WTC11 (cell line): ENCODE data around the gene PIM1. TPM values are rescaled to one million over a fixed set of nuclear protein-coding genes. Genes with fewer than 3 reads are reported as not detected.

Experiments
- ATAC-seq: fragments of 200-7000 bp; cut with Tn5 transposase; 2 replicates; pipeline ENCODE4 v1.10.0; 2021; ENCODE audit warnings: mild to moderate bottlenecking, moderate library complexity
- CTCF ChIA-PET: fragments of 300-600 bp; sonication (Branson Sonifier 250); formaldehyde crosslinking; loops from one replicate; lab custom pipeline; 2021; ENCODE audit warnings: antibody characterized with exemption; lab: Charles Lee
- POLR2A ChIA-PET: fragments of 350-600 bp; sonication (Branson Sonifier 250); formaldehyde crosslinking; loops from one replicate; lab custom pipeline; 2021; ENCODE audit warnings: antibody characterized with exemption; lab: Charles Lee
- DNase-seq: peaks from one replicate; pipeline ENCODE4 v3.0.0; 2021; ENCODE audit warnings: low spot score
- H3K27ac Mint-ChIP-seq: 2 replicates; pipeline ENCODE4 v1.8.0; 2021; ENCODE audit warnings: mixed read lengths
- H3K27me3 Mint-ChIP-seq: 2 replicates; pipeline ENCODE4 v1.8.0; 2021; ENCODE audit warnings: low read depth, mild to moderate bottlenecking, moderate library complexity, mixed read lengths
- H3K36me3 Mint-ChIP-seq: 2 replicates; pipeline ENCODE4 v1.8.0; 2021; ENCODE audit warnings: mixed read lengths
- H3K4me1 Mint-ChIP-seq: 2 replicates; pipeline ENCODE4 v1.8.0; 2022; ENCODE audit warnings: mixed read lengths
- H3K4me3 Mint-ChIP-seq: 2 replicates; pipeline ENCODE4 v1.8.0; 2021; ENCODE audit warnings: mild to moderate bottlenecking, moderate library complexity, mixed read lengths
- H3K9me3 Mint-ChIP-seq: 2 replicates; pipeline ENCODE4 v1.8.0; 2021; ENCODE audit warnings: mixed read lengths
- ATF2 ChIP-seq: sonication (generic); formaldehyde crosslinking; IDR thresholded peaks from 2 replicates; pipeline ENCODE4 v1.8.1; 2022; ENCODE audit warnings: low read depth, missing genetic modification reagents, borderline replicate concordance
- E2F1 ChIP-seq: sonication (generic); formaldehyde crosslinking; IDR thresholded peaks from 2 replicates; pipeline ENCODE4 v1.8.0; 2022; ENCODE audit warnings: mild to moderate bottlenecking, missing genetic modification reagents
- FOXJ3 ChIP-seq: sonication (generic); formaldehyde crosslinking; IDR thresholded peaks from 2 replicates; pipeline ENCODE4 v1.9.0; 2021; ENCODE audit warnings: missing genetic modification reagents, mild to moderate bottlenecking, borderline replicate concordance
- GABPB1 ChIP-seq: sonication (generic); formaldehyde crosslinking; IDR thresholded peaks from 2 replicates; pipeline ENCODE4 v1.8.1; 2023; ENCODE audit warnings: mild to moderate bottlenecking, missing genetic modification reagents
- IRF1 ChIP-seq: sonication (generic); formaldehyde crosslinking; IDR thresholded peaks from 2 replicates; pipeline ENCODE4 v1.8.0; 2023; ENCODE audit warnings: missing genetic modification reagents
- KAT7 ChIP-seq: sonication (generic); formaldehyde crosslinking; IDR thresholded peaks from 2 replicates; pipeline ENCODE4 v1.8.1; 2023; ENCODE audit warnings: missing genetic modification reagents, mild to moderate bottlenecking, borderline replicate concordance
- MLX ChIP-seq: sonication (generic); formaldehyde crosslinking; IDR thresholded peaks from 2 replicates; pipeline ENCODE4 v1.8.1; 2023; ENCODE audit warnings: mild to moderate bottlenecking, missing genetic modification reagents, moderate library complexity
- MXD4 ChIP-seq: fragments of 250-450 bp; sonication (Bioruptor Pico); IDR thresholded peaks from 2 replicates; pipeline ENCODE4 v1.8.0; 2021; ENCODE audit warnings: mild to moderate bottlenecking, moderate library complexity, borderline replicate concordance
- MYBL2 ChIP-seq: sonication (generic); formaldehyde crosslinking; IDR thresholded peaks from 2 replicates; pipeline ENCODE4 v1.8.1; 2023; ENCODE audit warnings: mild to moderate bottlenecking, moderate library complexity, missing genetic modification reagents
- NFATC4 ChIP-seq: fragments of 250-450 bp; sonication (Bioruptor Pico); IDR thresholded peaks from 2 replicates; pipeline ENCODE4 v1.9.0; 2021; ENCODE audit warnings: mild to moderate bottlenecking
- NFE2L1 ChIP-seq: sonication (generic); formaldehyde crosslinking; IDR thresholded peaks from 2 replicates; pipeline ENCODE4 v1.8.1; 2023; ENCODE audit warnings: missing genetic modification reagents
- NFYB ChIP-seq: sonication (generic); formaldehyde crosslinking; conservative IDR thresholded peaks from 2 replicates; pipeline ENCODE4 v1.8.0; 2022; ENCODE audit warnings: low read depth, missing genetic modification reagents
- NR1H2 ChIP-seq: sonication (generic); formaldehyde crosslinking; IDR thresholded peaks from 2 replicates; pipeline ENCODE4 v1.9.0; 2021; ENCODE audit warnings: mild to moderate bottlenecking, moderate library complexity, missing genetic modification reagents
- NR2C2 ChIP-seq: sonication (generic); formaldehyde crosslinking; IDR thresholded peaks from 2 replicates; pipeline ENCODE4 v1.8.0; 2022; ENCODE audit warnings: mild to moderate bottlenecking, missing genetic modification reagents
- NR3C1 ChIP-seq: sonication (generic); formaldehyde crosslinking; conservative IDR thresholded peaks from 2 replicates; pipeline ENCODE4 v1.8.1; 2023; ENCODE audit warnings: low read depth, mild to moderate bottlenecking, missing genetic modification reagents
- OVOL2 ChIP-seq: fragments of 250-450 bp; sonication (Bioruptor Pico); IDR thresholded peaks from 2 replicates; pipeline ENCODE4 v1.9.0; 2021; ENCODE audit warnings: mild to moderate bottlenecking, borderline replicate concordance
- PREB ChIP-seq: sonication (generic); formaldehyde crosslinking; IDR thresholded peaks from 2 replicates; pipeline ENCODE4 v1.8.1; 2022; ENCODE audit warnings: mild to moderate bottlenecking, missing genetic modification reagents, moderate library complexity, borderline replicate concordance
- PRRX2 ChIP-seq: fragments of 250-450 bp; sonication (Bioruptor Pico); IDR thresholded peaks from 2 replicates; pipeline ENCODE4 v1.8.0; 2021; ENCODE audit warnings: mild to moderate bottlenecking
- TCF7 ChIP-seq: sonication (generic); formaldehyde crosslinking; IDR thresholded peaks from 2 replicates; pipeline ENCODE4 v1.8.0; 2022; ENCODE audit warnings: mild to moderate bottlenecking, low read depth, missing genetic modification reagents, moderate library complexity
- TEAD1 ChIP-seq: sonication (generic); formaldehyde crosslinking; IDR thresholded peaks from 2 replicates; pipeline ENCODE4 v1.8.0; 2022; ENCODE audit warnings: mild to moderate bottlenecking, missing genetic modification reagents
- USF2 ChIP-seq: sonication (generic); formaldehyde crosslinking; IDR thresholded peaks from 2 replicates; pipeline ENCODE4 v1.8.1; 2023; ENCODE audit warnings: mild to moderate bottlenecking, missing genetic modification reagents, moderate library complexity
- ZNF317 ChIP-seq: sonication (generic); formaldehyde crosslinking; IDR thresholded peaks from 2 replicates; pipeline ENCODE4 v1.8.1; 2023; ENCODE audit warnings: low read depth, mild to moderate bottlenecking, moderate library complexity, missing genetic modification reagents, borderline replicate concordance
- ZNF396 ChIP-seq: fragments of 250-450 bp; sonication (Bioruptor Pico); IDR thresholded peaks from 2 replicates; pipeline ENCODE4 v1.8.0; 2021; ENCODE audit warnings: mild to moderate bottlenecking, moderate library complexity, borderline replicate concordance
- ZNF423 ChIP-seq: fragments of 250-450 bp; sonication (Bioruptor Pico); IDR thresholded peaks from 2 replicates; pipeline ENCODE4 v2.1.2; 2022; ENCODE audit warnings: mild to moderate bottlenecking, moderate library complexity
- total RNA-seq: library from RNA; stranded (reverse); gene quantifications from 3 replicates; pipeline ENCODE4 v1.2.3, GENCODE V29; 2021

The PIM1 gene
- total RNA-seq, 1 experiment from 2014 or later: 64.7 TPM

GRCh38 chr6:37212268-37212667, 42.3 kb downstream of the PIM1 start (continued):
- TF ChIP-seq PREB: no peak

- no peaks in the 10 kb centered on the region for H3K27me3 Mint-ChIP-seq
- POLR2A ChIA-PET: no interaction called here
- ATAC-seq: no peak
- CTCF ChIA-PET: no interaction called here
- peaks cover 10% of the 10 kb centered on the region for H3K4me1 Mint-ChIP-seq
- H3K36me3 Mint-ChIP-seq: no peaks in the 10 kb centered on the region
- TF ChIP-seq MXD4 (no peak), TEAD1 (CRISPR knock-in tag) (no peak), MLX (CRISPR knock-in tag) (no peak), NR1H2 (no peak), ATF2 (CRISPR knock-in tag) (no peak), NFE2L1 (CRISPR knock-in tag) (no peak), NFATC4 (CRISPR knock-in tag) (no peak), E2F1 (CRISPR knock-in tag) (no peak)
- DNase-seq: no peak
- H3K4me3 Mint-ChIP-seq: no peak overlapping the region
- no peaks in the 10 kb centered on the region for H3K9me3 Mint-ChIP-seq
- no peak overlapping the region for H3K27ac Mint-ChIP-seq
Measured at GRCh38 chr6:37218061-37218460, 48.1 kb downstream of the PIM1 start.

- POLR2A ChIA-PET: no interaction called here
- CTCF ChIA-PET: no interaction called here
- no peak for ATAC-seq
- no peaks in the 10 kb centered on the region for H3K9me3 Mint-ChIP-seq
- no peak for DNase-seq
- H3K4me3 Mint-ChIP-seq: no peak overlapping the region
- H3K27me3 Mint-ChIP-seq: no peaks in the 10 kb centered on the region
- H3K4me1 Mint-ChIP-seq: peaks cover 10% of the 10 kb centered on the region
- no peaks in the 10 kb centered on the region for H3K36me3 Mint-ChIP-seq
- no peak overlapping the region for H3K27ac Mint-ChIP-seq
- TF ChIP-seq MYBL2: no peak
- TF ChIP-seq USF2: no peak
- TF ChIP-seq TEAD1 (CRISPR knock-in tag): no peak
- no peak for TF ChIP-seq FOXJ3 (CRISPR knock-in tag)
- no peak for TF ChIP-seq GABPB1 (CRISPR knock-in tag)
- no peak for TF ChIP-seq ZNF423 (CRISPR knock-in tag)
- no peak for TF ChIP-seq KAT7 (CRISPR knock-in tag)
- no peak for TF ChIP-seq NR3C1 (CRISPR knock-in tag)
- TF ChIP-seq ZNF317 (CRISPR knock-in tag): no peak
- no peak for TF ChIP-seq TCF7 (CRISPR knock-in tag)
- no peak for TF ChIP-seq PRRX2 (CRISPR knock-in tag)
- TF ChIP-seq OVOL2: no peak
- no peak for TF ChIP-seq IRF1 (CRISPR knock-in tag)
- no peak for TF ChIP-seq PREB
- no peak for TF ChIP-seq NFYB (CRISPR knock-in tag)
- no peak for TF ChIP-seq ZNF396 (CRISPR knock-in tag)
- TF ChIP-seq NR2C2: no peak
Measured at GRCh38 chr6:37218511-37218910, 48.6 kb downstream of the PIM1 start.
